Rectal smooth muscle tissue (tissue), 1 donor: ENCODE results near the gene NUDT1.

Experiments
- H3K27ac ChIP-seq: one replicate; pipeline ENCODE4 v1.7.0; 2013; ENCODE audit warnings: low read depth, low read length, inconsistent platforms
- H3K27me3 ChIP-seq: one replicate; pipeline ENCODE4 v1.7.0; 2013; ENCODE audit warnings: low read length; ENCODE audit not compliant: control insufficient read depth, insufficient read depth
- H3K36me3 ChIP-seq: one replicate; pipeline ENCODE4 v1.7.0; 2013; ENCODE audit warnings: low read length; ENCODE audit not compliant: control insufficient read depth, insufficient read depth
- H3K4me1 ChIP-seq: one replicate; pipeline ENCODE4 v1.7.0; 2013; ENCODE audit warnings: low read length; ENCODE audit not compliant: control insufficient read depth, insufficient read depth
- H3K4me3 ChIP-seq: one replicate; pipeline ENCODE4 v1.7.0; 2013; ENCODE audit warnings: low read length
- H3K9ac ChIP-seq: one replicate; pipeline ENCODE4 v1.7.0; 2013; ENCODE audit warnings: low read length

The NUDT1 gene

DNA sequence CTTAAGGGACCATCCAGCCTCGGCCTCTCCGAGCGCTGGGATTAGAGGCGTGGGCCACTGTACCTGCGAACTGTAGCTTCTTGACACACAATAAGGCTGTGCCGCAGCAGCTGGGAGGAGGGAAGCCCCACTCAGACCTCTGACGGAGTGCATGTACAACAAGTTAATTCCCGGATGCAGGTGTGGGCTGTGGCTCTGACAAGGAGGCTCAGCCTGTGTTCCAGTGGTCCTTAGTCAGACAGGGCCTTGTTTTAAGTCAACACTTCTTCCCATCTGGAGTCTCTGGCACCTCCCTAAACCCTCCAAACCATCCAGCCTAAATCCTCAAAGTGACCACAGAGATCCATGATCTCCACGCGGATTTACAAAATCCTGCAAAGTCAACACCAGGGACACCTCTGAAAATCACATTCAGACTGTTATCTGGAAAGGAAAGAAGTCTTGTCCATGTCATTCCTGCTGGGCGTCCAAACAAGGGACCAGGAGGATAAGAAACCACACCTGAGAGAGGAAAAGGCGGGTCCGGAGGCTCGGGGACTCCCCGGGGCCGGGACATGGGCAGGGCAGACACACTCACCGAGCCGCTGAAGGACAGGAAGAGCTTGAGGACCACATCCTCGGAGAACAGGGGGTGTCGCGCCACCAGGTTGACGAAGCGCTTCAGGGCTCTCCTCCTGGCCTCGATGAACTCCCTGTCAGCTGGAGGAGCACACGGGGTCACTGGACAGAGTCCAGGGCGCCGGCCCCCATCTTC lies 29.4 kb downstream of the NUDT1 start:
- H3K9ac ChIP-seq: no peak overlapping the region
- H3K27me3 ChIP-seq: no peaks in the 10 kb centered on the region
- no peak overlapping the region for H3K4me3 ChIP-seq
- peaks cover 12% of the 10 kb centered on the region for H3K36me3 ChIP-seq
- H3K27ac ChIP-seq: no peak overlapping the region
- no peaks in the 10 kb centered on the region for H3K4me1 ChIP-seq

GRCh38 chr7:2272031-2272430 lies 30.0 kb downstream of the NUDT1 start:
- H3K4me1 ChIP-seq: no peaks in the 10 kb centered on the region

GRCh38 chr7:2273866-2274265 lies 31.8 kb downstream of the NUDT1 start:
- no peak overlapping the region for H3K4me3 ChIP-seq
- no peaks in the 10 kb centered on the region for H3K4me1 ChIP-seq
- peaks cover 15% of the 10 kb centered on the region for H3K36me3 ChIP-seq
- H3K9ac ChIP-seq: no peak overlapping the region
- no peak overlapping the region for H3K27ac ChIP-seq
- H3K27me3 ChIP-seq: no peaks in the 10 kb centered on the region

More at GRCh38 chr7:2272031-2272430, 30.0 kb downstream of the NUDT1 start:
- no peak overlapping the region for H3K27ac ChIP-seq
- no peaks in the 10 kb centered on the region for H3K27me3 ChIP-seq
- H3K36me3 ChIP-seq: peaks cover 12% of the 10 kb centered on the region
- H3K4me3 ChIP-seq: no peak overlapping the region
- H3K9ac ChIP-seq: no peak overlapping the region

- Histone ChIP-seq H3K27me3 (no peaks in the 10 kb centered on the region), H3K9ac (no peak overlapping the region), H3K4me3 (no peak overlapping the region), H3K36me3 (peaks cover 15% of the 10 kb centered on the region), H3K4me1 (no peaks in the 10 kb centered on the region), H3K27ac (no peak overlapping the region)
Observed at GRCh38 chr7:2274666-2275065, 32.6 kb downstream of the NUDT1 start.

GRCh38 chr7:2275101-2275500 lies 33.1 kb downstream of the NUDT1 start:
- Histone ChIP-seq H3K9ac (no peak overlapping the region), H3K27me3 (no peaks in the 10 kb centered on the region), H3K4me1 (no peaks in the 10 kb centered on the region), H3K27ac (no peak overlapping the region), H3K36me3 (peaks cover 15% of the 10 kb centered on the region), H3K4me3 (no peak overlapping the region)

GRCh38 chr7:2276107-2276506 lies 34.1 kb downstream of the NUDT1 start:
- H3K27ac ChIP-seq: no peak overlapping the region
- H3K27me3 ChIP-seq: no peaks in the 10 kb centered on the region
- H3K36me3 ChIP-seq: peaks cover 15% of the 10 kb centered on the region

GRCh38 chr7:2278026-2278425 lies 36.0 kb downstream of the NUDT1 start:
- Histone ChIP-seq H3K36me3 (peaks cover 10% of the 10 kb centered on the region), H3K27ac (no peak overlapping the region), H3K4me3 (no peak overlapping the region), H3K9ac (no peak overlapping the region), H3K27me3 (no peaks in the 10 kb centered on the region), H3K4me1 (peaks cover 11% of the 10 kb centered on the region)

More at GRCh38 chr7:2276107-2276506, 34.1 kb downstream of the NUDT1 start:
- Histone ChIP-seq H3K9ac (no peak overlapping the region), H3K4me3 (no peak overlapping the region), H3K4me1 (no peaks in the 10 kb centered on the region)

GRCh38 chr7:2279896-2280295 lies 37.9 kb downstream of the NUDT1 start:
- H3K9ac ChIP-seq: no peak overlapping the region
- peaks cover 8% of the 10 kb centered on the region for H3K36me3 ChIP-seq
- no peaks in the 10 kb centered on the region for H3K27me3 ChIP-seq
- peaks cover 11% of the 10 kb centered on the region for H3K4me1 ChIP-seq
- no peak overlapping the region for H3K4me3 ChIP-seq
- no peak overlapping the region for H3K27ac ChIP-seq

DNA sequence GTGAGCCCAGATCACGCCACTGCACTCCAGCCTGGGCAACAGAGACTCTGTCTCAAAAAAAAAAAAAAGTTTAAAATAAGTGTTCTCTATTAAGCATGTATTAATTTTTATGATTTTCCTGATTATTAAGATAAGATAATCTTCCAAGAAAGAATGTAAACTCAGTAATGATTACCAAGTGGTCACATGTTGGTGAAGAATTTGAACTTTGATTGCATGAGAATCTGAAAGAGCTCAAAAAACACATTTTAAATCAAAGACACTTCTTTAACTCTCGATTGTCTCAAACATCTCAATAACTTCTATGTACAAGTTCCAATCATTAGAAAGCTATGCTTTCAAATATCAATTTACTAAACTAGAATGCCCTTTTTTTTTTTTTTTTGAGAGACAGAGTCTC lies 38.4 kb downstream of the NUDT1 start:
- H3K27ac ChIP-seq: no peak overlapping the region
- H3K4me1 ChIP-seq: peaks cover 11% of the 10 kb centered on the region
- H3K27me3 ChIP-seq: no peaks in the 10 kb centered on the region
- H3K9ac ChIP-seq: no peak overlapping the region
- H3K4me3 ChIP-seq: no peak overlapping the region
- peaks cover 6% of the 10 kb centered on the region for H3K36me3 ChIP-seq

DNA sequence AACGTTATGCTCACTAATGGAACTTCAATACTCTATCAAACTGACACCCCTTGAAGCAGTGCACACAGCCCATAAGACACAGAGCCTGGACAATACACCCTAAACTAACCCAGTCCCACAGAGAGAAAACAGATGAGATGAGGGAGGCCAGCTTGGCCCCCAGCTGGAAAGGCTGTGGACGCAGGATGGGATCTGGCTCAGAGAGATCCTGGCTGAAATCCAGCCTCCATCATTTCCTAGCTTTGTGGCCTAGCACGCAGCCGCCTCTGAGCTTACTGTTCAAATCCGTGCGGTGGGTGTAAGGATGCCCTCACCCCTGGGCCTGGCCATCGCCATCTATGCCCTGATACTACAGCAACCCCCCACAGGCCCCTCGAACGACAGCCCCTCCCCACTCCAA lies 39.5 kb downstream of the NUDT1 start:
- H3K36me3 ChIP-seq: peaks cover 3% of the 10 kb centered on the region
- no peak overlapping the region for H3K9ac ChIP-seq
- no peaks in the 10 kb centered on the region for H3K27me3 ChIP-seq
- peaks cover 11% of the 10 kb centered on the region for H3K4me1 ChIP-seq
- peak overlapping the region; percentile 65 for H3K27ac ChIP-seq
- H3K4me3 ChIP-seq: no peak overlapping the region

GRCh38 chr7:2282185-2282751 lies 40.2 kb downstream of the NUDT1 start:
- Histone ChIP-seq H3K36me3 (peaks cover 3% of the 10 kb centered on the region), H3K27me3 (no peaks in the 10 kb centered on the region), H3K9ac (no peak overlapping the region), H3K4me1 (peaks cover 11% of the 10 kb centered on the region), H3K4me3 (no peak overlapping the region), H3K27ac (peak overlapping the region; percentile 65)

DNA sequence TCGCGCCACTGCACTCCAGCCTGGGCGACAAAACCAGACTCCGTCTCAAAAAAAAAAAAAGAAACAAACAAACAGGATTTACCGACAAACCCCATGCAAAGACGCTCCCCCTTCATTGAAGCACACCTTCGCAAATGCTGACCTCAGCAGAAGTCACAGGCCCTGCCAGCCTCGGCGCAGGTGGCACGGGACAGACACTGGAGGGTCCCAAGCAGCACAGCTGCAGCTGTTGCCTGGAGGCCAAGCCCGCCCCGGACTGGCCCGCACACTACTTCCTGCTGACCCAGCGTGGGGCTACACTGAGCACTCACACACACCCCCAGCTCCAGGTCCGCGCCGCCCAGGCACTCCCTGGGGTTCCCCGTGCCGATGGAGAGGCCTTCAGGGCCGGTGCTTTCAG lies 41.0 kb downstream of the NUDT1 start:
- H3K4me3 ChIP-seq: no peak overlapping the region
- H3K27ac ChIP-seq: no peak overlapping the region
- no peak overlapping the region for H3K9ac ChIP-seq
- H3K4me1 ChIP-seq: peaks cover 11% of the 10 kb centered on the region
- no peaks in the 10 kb centered on the region for H3K36me3 ChIP-seq
- H3K27me3 ChIP-seq: no peaks in the 10 kb centered on the region

DNA sequence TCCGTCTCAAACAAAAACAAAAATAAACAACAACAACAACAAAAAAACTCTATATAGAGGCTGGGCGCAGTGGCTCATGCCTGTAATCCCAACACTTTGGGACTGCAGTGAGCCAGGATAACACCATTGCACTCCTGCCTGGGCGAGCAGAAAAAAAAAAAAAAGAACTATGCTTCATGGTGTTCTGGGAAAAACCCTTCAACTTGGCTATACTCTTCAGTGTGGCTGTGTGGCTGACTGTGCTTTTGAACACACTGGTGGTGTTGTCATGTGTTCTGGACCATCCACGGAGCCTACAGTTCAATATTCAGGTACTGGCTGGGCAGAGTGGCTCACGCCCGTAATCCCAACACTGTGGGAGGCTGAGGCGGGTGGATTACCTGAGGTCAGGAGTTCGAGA lies 45.7 kb downstream of the NUDT1 start:
- Histone ChIP-seq H3K4me1 (no peaks in the 10 kb centered on the region), H3K4me3 (no peak overlapping the region), H3K27ac (no peak overlapping the region), H3K27me3 (no peaks in the 10 kb centered on the region), H3K36me3 (no peaks in the 10 kb centered on the region), H3K9ac (no peak overlapping the region)
